Measurements from ENCODE around the gene RCAN1. TPM values are rescaled to one million over a fixed set of nuclear protein-coding genes. Genes with fewer than 3 reads are reported as not detected.

Gene RCAN1
- total RNA-seq, 2 donors from 2014 or later = 20.8 to 29.0 TPM

DNA sequence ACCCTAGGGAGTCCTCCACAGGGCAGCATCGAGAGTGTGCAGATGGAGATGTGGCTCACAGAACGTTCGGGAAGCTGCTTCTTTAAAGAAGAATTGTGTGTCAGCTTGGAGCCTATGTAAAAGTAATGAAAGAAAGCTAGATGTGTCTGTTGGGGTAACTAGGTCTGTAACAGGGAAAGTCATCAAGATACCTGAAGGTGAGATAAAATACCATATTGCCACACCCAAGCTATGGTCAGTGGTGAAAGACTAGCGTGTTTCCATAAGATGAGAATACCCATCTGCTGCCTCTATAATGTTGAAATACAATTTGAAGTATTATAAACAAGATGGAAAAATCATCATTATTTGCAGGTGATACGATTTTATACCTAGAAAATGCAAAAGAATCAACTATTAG is 17.5 kb downstream of the RCAN1 start:
- intact Hi-C loops (cut with DNase I) = no loop called here
- no peak for TF ChIP-seq POLR2A (IDR thresholded peaks at IDR 0.05)
- TF ChIP-seq, protein P1, sequence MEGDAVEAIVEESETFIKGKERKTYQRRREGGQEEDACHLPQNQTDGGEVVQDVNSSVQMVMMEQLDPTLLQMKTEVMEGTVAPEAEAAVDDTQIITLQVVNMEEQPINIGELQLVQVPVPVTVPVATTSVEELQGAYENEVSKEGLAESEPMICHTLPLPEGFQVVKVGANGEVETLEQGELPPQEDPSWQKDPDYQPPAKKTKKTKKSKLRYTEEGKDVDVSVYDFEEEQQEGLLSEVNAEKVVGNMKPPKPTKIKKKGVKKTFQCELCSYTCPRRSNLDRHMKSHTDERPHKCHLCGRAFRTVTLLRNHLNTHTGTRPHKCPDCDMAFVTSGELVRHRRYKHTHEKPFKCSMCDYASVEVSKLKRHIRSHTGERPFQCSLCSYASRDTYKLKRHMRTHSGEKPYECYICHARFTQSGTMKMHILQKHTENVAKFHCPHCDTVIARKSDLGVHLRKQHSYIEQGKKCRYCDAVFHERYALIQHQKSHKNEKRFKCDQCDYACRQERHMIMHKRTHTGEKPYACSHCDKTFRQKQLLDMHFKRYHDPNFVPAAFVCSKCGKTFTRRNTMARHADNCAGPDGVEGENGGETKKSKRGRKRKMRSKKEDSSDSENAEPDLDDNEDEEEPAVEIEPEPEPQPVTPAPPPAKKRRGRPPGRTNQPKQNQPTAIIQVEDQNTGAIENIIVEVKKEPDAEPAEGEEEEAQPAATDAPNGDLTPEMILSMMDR (IDR thresholded peaks at IDR 0.05) = no peak
- ATAC-seq = no peak
- DNase-seq = no peak
- no peaks in the 10 kb centered on the region for H3K9me3 ChIP-seq
- H3K36me3 ChIP-seq (replicated peaks in 1 of 2; ENCODE audit: insufficient read depth in 1 of 2, low read depth in 2 of 2) = no peaks in the 10 kb centered on the region
- no peak overlapping the region for H3K27ac ChIP-seq
- WGBS, 2 donors = 90 to 91% methylated on average over 5 of the region's 5 CpGs
- no peak overlapping the region for H3K4me3 ChIP-seq
- H3K4me1 ChIP-seq = peaks cover 49% of the 10 kb centered on the region
- no peaks in the 10 kb centered on the region for H3K27me3 ChIP-seq

DNA sequence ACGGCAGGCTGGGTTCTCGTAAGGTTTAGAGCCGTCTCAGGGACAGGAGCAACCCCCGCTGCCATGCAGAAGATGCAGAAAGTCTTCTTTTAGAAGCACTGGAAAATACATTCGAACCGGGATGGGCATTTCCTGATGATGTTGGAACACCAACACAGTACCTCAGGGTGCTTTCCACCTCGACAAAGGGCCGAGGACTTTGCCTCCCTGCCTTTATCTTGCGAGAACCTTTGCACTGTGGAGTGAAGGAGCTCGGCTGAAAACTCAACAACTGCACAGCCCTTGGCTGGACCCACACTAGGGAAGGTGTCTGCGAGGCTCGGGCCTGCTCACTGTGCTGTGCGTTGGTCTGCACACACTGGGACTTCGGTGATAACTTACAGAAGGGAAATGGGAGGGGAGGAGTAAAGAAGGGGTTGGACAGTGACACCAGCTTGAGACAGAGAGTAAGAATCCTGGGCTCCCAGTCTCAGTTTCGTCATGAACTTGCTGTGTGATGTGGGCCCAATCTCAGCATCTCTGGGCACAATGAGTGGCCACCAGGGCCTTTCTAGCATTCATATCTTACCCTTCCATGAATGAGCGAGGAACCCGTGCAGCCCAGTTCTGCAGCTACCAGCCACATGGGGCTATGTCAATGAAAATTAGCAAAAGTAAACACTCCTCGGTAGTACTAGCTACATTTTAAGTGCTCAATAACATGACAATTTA is 18.2 kb downstream of the RCAN1 start:
- TF ChIP-seq, protein P1 (IDR thresholded peaks at IDR 0.05) = no peak
- no peak for TF ChIP-seq POLR2A (IDR thresholded peaks at IDR 0.05)
- Histone ChIP-seq H3K4me1 (peaks cover 56% of the 10 kb centered on the region), H3K27me3 (no peaks in the 10 kb centered on the region), H3K36me3 (replicated peaks in 1 of 2; ENCODE audit: insufficient read depth in 1 of 2, low read depth in 2 of 2) (no peaks in the 10 kb centered on the region), H3K9me3 (no peaks in the 10 kb centered on the region), H3K4me3 (no peak overlapping the region), H3K27ac (peak overlapping the region in 3 of 4 donors; percentile 80 to 92 (median 89))
- DNase-seq (peak in 1 of 4 donors; percentile 29), ATAC-seq (no peak)
- WGBS, 2 donors = 56% methylated on average over 18 of the region's 18 CpGs
- intact Hi-C loops (cut with DNase I) = no loop called here

DNA sequence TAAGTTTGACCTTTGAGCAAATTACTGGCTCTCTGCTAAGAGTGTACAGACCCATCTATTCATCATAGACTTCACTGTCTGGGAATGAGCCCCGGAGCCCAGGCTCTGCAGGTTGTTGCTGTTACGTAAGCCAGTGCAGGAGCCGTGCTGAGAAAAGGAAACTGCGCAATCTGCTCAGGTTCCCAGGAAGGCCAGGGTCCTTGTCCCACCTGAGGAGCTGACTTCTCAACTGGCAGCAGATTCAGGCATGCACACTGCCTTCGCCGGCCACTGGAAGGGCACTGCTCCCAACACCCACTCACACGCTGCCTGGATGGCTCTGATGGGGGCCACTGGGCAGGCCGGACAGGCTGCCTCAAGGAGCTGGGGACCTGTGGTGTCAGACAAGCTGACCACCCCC is 19.5 kb downstream of the RCAN1 start:
- ATAC-seq (peak; percentile 68), DNase-seq (peak; percentile 73 to 89 (median 83))
- Histone ChIP-seq H3K27ac (peak overlapping the region; percentile 74 to 92 (median 84)), H3K36me3 (replicated peaks in 1 of 2; ENCODE audit: insufficient read depth in 1 of 2, low read depth in 2 of 2) (no peaks in the 10 kb centered on the region), H3K4me1 (peaks cover 69% of the 10 kb centered on the region), H3K9me3 (no peaks in the 10 kb centered on the region), H3K27me3 (no peaks in the 10 kb centered on the region), H3K4me3 (no peak overlapping the region)
- WGBS, 2 donors = 19 to 25% methylated on average over 3 to 8 of the region's 8 CpGs
- TF ChIP-seq, protein P1 (IDR thresholded peaks at IDR 0.05) = no peak
- TF ChIP-seq POLR2A (IDR thresholded peaks at IDR 0.05) = peak in 2 of 3 donors; percentile 42 to 48
- intact Hi-C loops (cut with DNase I) = no loop called here

DNA sequence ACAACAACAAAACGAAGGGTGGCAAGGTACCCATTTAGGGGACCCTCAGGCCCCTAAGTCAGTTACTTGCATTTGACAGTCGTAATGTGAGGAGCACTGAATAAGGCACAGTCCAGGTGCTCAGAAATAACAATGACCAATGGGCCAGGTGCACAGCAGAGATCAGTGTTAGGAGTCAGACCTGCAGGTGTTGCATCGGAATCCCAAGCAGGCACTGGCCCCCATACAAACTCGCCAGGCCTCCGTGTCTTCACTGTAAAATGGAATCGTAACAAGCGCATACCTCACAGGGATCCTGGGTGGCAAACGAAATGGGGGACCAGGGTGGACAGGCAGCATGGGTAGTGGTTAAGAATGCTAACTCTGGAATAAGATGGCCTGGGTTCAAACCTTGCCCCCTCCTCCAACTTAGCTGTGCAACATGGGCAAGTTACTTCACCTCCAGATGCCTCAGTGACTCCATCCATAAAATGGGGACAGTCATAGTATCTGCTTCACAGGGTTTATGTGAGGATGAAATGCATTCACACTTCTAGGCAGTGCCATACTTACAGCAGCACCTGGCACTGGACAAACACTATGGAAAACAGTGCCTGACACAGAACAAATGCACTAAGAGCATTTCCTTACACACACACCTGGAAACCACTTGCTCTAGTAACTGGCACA is 20.2 kb downstream of the RCAN1 start:
- WGBS, 2 donors = 78 to 79% methylated on average over 8 of the region's 8 CpGs
- no peak for TF ChIP-seq POLR2A (IDR thresholded peaks at IDR 0.05)
- TF ChIP-seq, protein P1 (IDR thresholded peaks at IDR 0.05) = no peak

More for the DNA sequence above, 20.2 kb downstream of the RCAN1 start:
- intact Hi-C loops (cut with DNase I) = no loop called here
- Histone ChIP-seq H3K9me3 (no peaks in the 10 kb centered on the region), H3K27me3 (no peaks in the 10 kb centered on the region), H3K36me3 (replicated peaks in 1 of 2; ENCODE audit: insufficient read depth in 1 of 2, low read depth in 2 of 2) (no peaks in the 10 kb centered on the region), H3K4me3 (no peak overlapping the region), H3K4me1 (peaks cover 76% of the 10 kb centered on the region), H3K27ac (peak overlapping the region; percentile 74 to 92 (median 84))
- no peak for DNase-seq
- ATAC-seq = no peak

All from body of pancreas (tissue), 4 donors.